NCI-H2227 treated with DMSO at 0.1 percent for 48 hours (cell line): ENCODE measurements around the gene C1R.

ENCODE experiments used
- DNase-seq: peaks from one replicate; lab custom pipeline; 2025; lab: John Stamatoyannopoulos, UW

C1R gene

GRCh38 chr12:7092229-7092985 lies at the start of gene C1R:
Gene C1R (minus strand): TSS chr12:7092445. CDS start chr12:7092388, 57 bp downstream.
- peak; percentile 12 for DNase-seq

DNA sequence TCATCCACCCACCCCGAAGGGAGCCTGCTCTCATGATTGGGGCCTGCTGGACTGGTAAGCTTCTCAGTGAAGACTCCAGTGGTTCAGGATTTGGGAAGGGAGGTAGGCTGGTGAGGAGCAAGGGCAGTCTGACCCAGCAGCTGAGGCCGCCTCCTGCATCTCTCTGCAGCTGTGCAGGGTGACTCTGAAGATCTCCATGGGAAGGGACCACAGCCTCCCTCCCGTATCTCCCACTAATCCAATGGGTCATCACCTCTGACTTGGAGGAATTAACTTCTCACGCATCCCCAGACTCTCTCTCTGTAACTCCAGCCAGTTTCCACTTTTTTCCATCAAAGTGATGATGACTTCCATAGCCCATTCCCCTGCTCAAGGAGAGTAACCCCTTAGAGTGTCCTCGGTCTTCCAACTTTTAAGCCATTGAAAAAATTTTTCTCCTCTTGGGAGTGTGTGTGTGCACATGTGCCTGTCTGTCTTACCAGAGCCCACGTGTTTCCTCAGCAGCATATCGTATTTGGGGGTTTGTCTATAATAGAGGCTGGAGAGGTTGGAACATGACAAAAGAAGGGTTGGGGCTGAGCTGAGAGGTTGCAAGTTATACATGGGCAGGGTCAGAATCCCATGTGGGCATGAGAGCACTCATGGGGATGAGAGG lies 49.2 kb upstream of the C1R start:
- no peak for DNase-seq

- no peak for DNase-seq
Observed at GRCh38 chr12:7139200-7139599, 47.0 kb upstream of the C1R start.

DNA sequence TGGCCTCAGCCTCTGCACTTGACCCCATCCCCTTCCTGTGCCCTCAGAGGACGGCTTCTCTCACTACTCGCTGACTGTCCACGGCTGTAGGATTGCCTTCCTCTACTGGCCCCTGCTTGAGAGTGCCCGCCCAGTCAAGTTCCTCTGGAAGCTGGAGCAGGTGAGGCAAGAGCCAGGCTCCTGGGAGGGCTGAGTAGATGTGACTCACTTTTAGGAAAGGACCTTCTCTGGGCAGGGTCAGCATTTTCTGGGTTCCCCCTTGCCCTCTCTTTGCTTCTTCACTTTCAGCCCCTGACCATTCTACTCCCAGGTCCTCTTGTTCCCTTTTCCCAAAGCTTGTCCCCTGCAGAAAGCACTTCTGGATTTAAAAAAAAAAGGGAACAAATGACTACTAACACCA lies 45.7 kb upstream of the C1R start:
- DNase-seq: no peak

GRCh38 chr12:7136676-7137075 lies 44.4 kb upstream of the C1R start:
- DNase-seq: no peak

- no peak for DNase-seq
Observed at GRCh38 chr12:7136071-7136470, 43.8 kb upstream of the C1R start.

- DNase-seq: no peak
Observed at GRCh38 chr12:7134396-7135166, 42.3 kb upstream of the C1R start.

GRCh38 chr12:7131502-7131866 lies 39.2 kb upstream of the C1R start:
- DNase-seq: no peak

- peak; percentile 8 for DNase-seq
Observed at GRCh38 chr12:7130701-7131501, 38.7 kb upstream of the C1R start.

DNA sequence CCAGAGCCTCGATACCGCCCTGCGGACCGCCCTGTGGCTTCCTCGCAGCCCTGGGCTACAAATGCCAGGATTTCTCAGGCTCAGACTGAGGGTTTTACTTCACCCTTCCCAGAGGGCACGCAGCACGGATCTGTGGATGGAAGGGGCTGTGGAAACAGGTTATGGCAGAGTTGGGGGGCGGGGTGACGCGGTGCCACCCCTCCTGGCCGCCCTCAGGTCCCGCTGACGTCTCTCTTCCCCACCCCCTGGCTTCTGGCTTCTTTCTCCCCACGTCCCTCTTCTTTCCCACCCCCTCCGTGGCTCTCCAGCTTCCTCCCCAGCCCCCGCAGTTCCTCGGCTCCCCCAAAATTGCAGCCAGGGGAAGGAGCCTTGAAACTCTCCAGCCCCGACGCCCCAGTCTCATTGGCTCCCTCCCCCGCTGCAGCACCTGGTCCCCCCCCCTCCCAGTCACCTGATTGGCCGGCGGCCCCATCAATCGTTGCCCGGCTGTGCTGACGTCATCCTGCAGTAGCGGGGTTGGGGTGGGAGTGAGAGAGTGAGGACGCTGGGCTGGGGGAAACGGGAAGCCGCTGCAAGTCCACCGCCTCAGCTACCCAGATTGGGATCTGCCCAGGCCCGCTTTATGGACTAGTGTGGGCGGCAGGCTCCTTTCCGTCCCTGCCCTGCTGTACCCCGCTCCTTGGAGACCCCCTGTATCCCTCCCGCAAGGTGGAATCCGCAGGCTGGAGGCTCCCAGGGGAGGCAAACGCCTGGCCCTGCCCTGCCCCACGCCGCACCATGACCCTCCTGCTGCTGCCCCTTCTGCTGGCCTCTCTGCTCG lies 37.8 kb upstream of the C1R start, which contains the start of gene CLSTN3:
Gene CLSTN3 (plus strand): TSS at position 500 of the 820 bp plus-strand sequence. CDS start 278 bp downstream, at position 778.
- peak; percentile 74 for DNase-seq

- DNase-seq: no peak
Observed at GRCh38 chr12:7129287-7129871, 37.1 kb upstream of the C1R start.

GRCh38 chr12:7128681-7129286 lies 36.5 kb upstream of the C1R start, which contains the start of gene RBP5:
Gene RBP5 (minus strand): TSS chr12:7128889. CDS start chr12:7128775, 114 bp downstream.
- DNase-seq: no peak

DNA sequence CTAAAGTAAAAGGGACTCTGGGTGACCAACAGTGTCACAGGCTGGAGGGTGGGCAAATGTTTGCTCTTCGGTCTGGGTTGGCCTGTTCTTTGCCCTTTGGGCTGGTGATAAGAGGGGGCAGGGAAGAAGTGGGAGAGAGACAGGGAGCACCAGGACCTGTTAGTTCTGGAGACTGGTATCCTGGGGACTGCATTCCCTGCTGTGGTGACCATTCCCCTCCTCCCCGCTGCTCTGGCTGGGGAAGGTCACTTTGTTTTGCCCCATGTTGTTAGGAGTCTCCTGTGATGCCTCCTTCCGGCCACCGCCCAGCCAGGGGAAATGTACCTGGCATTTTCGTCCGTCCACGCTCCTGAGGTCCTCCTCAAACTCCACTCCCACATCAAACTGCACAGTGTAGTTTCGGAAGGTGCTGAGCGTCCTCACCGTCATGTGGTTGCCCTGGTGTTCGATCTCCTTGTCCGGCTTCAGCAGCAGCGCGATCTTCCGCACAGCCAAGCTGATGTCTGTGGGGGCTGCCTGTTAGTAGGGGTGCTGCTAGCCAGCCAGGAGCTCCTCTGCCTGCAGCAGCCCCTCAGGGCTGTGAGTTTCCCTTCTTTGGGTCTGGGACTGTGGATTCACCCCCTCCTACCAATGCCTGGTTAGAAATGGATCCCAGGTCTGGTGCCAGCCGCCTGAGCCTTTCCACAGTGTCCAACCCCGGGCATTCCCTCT lies 35.8 kb upstream of the C1R start:
- no peak for DNase-seq

GRCh38 chr12:7125632-7126227 lies 33.5 kb upstream of the C1R start:
- no peak for DNase-seq

GRCh38 chr12:7123806-7124522 lies 31.7 kb upstream of the C1R start:
- DNase-seq: no peak

DNA sequence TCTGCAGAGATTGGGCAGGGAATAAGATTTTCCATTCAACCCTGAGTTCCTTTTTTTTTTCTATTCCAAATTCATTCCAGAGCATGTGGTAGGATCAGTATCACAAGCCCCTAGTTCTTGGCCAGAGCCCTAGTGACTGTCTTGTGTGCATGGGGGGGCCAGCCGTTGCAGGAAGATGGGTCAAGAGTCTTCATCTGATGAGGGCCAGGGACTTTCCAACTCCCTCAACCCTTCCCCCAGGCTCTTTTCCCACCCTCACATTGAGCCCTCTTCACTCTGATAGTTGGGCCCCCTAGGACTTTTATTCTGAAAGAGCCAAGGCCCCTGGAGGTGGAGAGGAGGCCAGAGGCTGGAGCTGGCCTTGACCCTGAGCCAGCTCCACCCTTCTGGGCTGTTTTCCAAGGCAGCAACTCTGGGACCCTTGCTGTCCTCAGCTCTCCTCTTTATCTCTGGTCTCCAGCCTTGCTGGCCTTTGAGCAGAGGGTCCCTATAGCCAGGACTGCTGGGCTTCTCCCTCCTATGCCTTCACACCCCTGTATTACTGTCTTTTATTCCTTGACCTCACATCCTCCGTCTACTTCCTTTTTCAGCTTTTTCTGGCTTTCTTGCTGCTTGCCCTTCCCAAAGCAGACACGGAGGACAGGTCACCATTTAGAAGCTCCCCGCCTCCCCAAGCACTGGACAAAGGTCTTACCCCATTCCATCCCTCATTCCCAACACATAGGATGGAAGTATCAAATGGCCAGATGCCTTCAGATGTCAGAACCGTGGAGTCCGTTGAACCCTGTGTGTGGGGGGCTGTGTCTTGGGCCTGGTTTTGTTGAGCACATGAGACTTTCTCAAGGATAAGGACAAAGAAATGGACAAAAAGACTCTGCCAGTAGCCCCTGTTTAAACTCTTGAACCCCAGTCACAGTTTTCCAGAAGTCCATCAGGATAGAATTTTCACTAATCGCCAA lies 30.8 kb upstream of the C1R start:
- DNase-seq: no peak

DNA sequence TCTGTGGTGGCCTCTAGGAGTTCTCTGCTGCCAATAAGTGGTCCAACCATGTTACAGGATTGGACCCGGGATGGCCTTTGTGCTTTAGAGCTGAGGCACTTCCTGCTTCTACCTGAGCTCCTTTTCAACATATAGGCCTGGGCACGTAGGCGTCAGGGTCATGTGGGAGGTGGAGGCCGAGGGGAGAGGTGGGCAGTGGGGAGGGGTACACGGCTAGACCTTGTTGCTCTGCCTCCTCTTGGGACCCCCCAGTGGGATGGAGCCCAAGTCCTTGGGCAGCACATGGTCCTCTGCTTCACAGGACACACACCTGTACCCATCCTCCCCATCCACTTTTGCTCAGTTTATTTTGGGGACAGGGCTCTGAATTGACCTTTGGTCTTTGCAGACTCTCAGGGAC lies 29.1 kb upstream of the C1R start:
- no peak for DNase-seq
